H1 (cell line): ENCODE results near the gene MAPRE3. TPM values are rescaled to one million over a fixed set of nuclear protein-coding genes. Genes with fewer than 3 reads are reported as not detected.

Experiments used
- CTCF ChIA-PET: fragments of 300-600 bp; sonication (Branson Sonifier 250); formaldehyde crosslinking; loops from one replicate; lab custom pipeline; 2021; ENCODE audit not compliant: partially characterized antibody; lab: Charles Lee
- POLR2A ChIA-PET: fragments of 300-600 bp; sonication (Branson Sonifier 250); formaldehyde crosslinking; loops from one replicate; lab custom pipeline; 2021; ENCODE audit warnings: inconsistent platforms; ENCODE audit not compliant: partially characterized antibody; lab: Charles Lee
- DNase-seq, 2 experiments: peaks; one replicate each; pipeline versions ENCODE4 v3.0.0 to v3.0.0-alpha.2; 2010 to 2022; ENCODE audit warnings: low spot score in 2 of 2, low read depth in 1 of 2, mixed read lengths in 1 of 2
- FAIRE-seq: peaks from 2 replicates; lab custom pipeline; 2011; peaks lifted over from hg19 to GRCh38; lab: Jason Lieb, UNC
- H2AFZ ChIP-seq: 2 replicates; pipeline ENCODE4 v1.8.1; 2012; ENCODE audit warnings: low read length, inconsistent platforms
- H2AK5ac ChIP-seq: 2 replicates; pipeline ENCODE4 v1.6.1; 2013; ENCODE audit warnings: low read depth, low read length
- H2BK120ac ChIP-seq: replicated peaks from 2 replicates; pipeline ENCODE3; 2013; ENCODE audit warnings: low read depth, low read length, inconsistent platforms
- H2BK12ac ChIP-seq: 2 replicates; pipeline ENCODE4 v1.6.1; 2013; ENCODE audit warnings: low read depth, low read length
- H2BK15ac ChIP-seq: 2 replicates; pipeline ENCODE4 v1.6.1; 2013; ENCODE audit warnings: low read length
- H2BK20ac ChIP-seq: 2 replicates; pipeline ENCODE4 v1.6.1; 2013; ENCODE audit warnings: low read length
- H2BK5ac ChIP-seq: 2 replicates; pipeline ENCODE4 v1.6.1; 2013; ENCODE audit warnings: low read depth, low read length
- H3K14ac ChIP-seq: 2 replicates; pipeline ENCODE4 v1.6.1; 2013; ENCODE audit warnings: inconsistent platforms; ENCODE audit not compliant: insufficient read length
- H3K18ac ChIP-seq: 2 replicates; pipeline ENCODE4 v1.6.1; 2013; ENCODE audit warnings: low read length; ENCODE audit errors: extremely low read depth
- H3K23ac ChIP-seq: 2 replicates; pipeline ENCODE4 v1.6.1; 2013; ENCODE audit warnings: inconsistent platforms; ENCODE audit not compliant: insufficient read length
- H3K23me2 ChIP-seq: 2 replicates; pipeline ENCODE4 v1.6.1; 2013; ENCODE audit warnings: low read depth, low read length
- H3K27ac ChIP-seq: 2 replicates; pipeline ENCODE4 v1.6.1; 2011; ENCODE audit warnings: low read depth, low read length, inconsistent platforms
- H3K27me3 ChIP-seq, 4 experiments: replicated peaks in 1 of 4; 1 replicate in 1 of 4; 2 replicates in 3 of 4; pipeline versions ENCODE4 v1.6.1 to v1.8.1; 2011 to 2013; ENCODE audit warnings: low read length in 3 of 4, mild to moderate bottlenecking in 3 of 4, inconsistent platforms in 2 of 4, mixed read lengths in 2 of 4, moderate library complexity in 1 of 4; ENCODE audit not compliant: control insufficient read depth in 3 of 4, insufficient read depth in 3 of 4; ENCODE audit errors: extremely low read depth in 1 of 4
- H3K36me3 ChIP-seq, 4 experiments: 2 replicates each; pipeline versions ENCODE4 v1.6.1 to v1.8.1; 2011 to 2013; ENCODE audit warnings: mild to moderate bottlenecking in 4 of 4, low read length in 3 of 4, moderate library complexity in 2 of 4, control low read depth in 1 of 4, inconsistent platforms in 1 of 4; ENCODE audit not compliant: insufficient read depth in 4 of 4, control insufficient read depth in 2 of 4
- H3K4ac ChIP-seq: replicated peaks from 2 replicates; pipeline ENCODE3; 2013; ENCODE audit warnings: low read length, low read depth, mixed read lengths, inconsistent platforms; ENCODE audit not compliant: insufficient read length
- H3K4me1 ChIP-seq, 4 experiments: replicated peaks in 1 of 4; 1 replicate in 1 of 4; 2 replicates in 3 of 4; pipeline versions ENCODE4 v1.6.1 to v1.8.1; 2011 to 2013; ENCODE audit warnings: low read length in 3 of 4, inconsistent platforms in 2 of 4, mixed read lengths in 1 of 4; ENCODE audit not compliant: insufficient read depth in 4 of 4, control insufficient read depth in 3 of 4
- H3K4me2 ChIP-seq, 2 experiments: 2 replicates each; pipeline versions ENCODE4 v1.6.1 to v1.8.1; 2011 to 2013; ENCODE audit warnings: low read depth in 2 of 2, low read length in 2 of 2, control low read depth in 1 of 2, inconsistent platforms in 1 of 2, mild to moderate bottlenecking in 1 of 2; ENCODE audit not compliant: insufficient read depth in 1 of 2
- H3K4me3 ChIP-seq, 4 experiments: fragments of 200-600, 300-600 bp in 1 of 4; sonication (generic), shearing (Covaris generic), sonication (Bioruptor Twin) in 1 of 4; 2 replicates each; pipeline versions ENCODE4 v1.5.1 to v1.8.1; 2011 to 2016; ENCODE audit warnings: low read length in 4 of 4, low read depth in 3 of 4, control low read depth in 2 of 4, inconsistent platforms in 2 of 4, mild to moderate bottlenecking in 2 of 4, mixed read lengths in 1 of 4, moderate library complexity in 1 of 4; ENCODE audit not compliant: insufficient read depth in 2 of 4; ENCODE audit errors: extremely low read depth in 1 of 4
- H3K56ac ChIP-seq: replicated peaks from 2 replicates; pipeline ENCODE3; 2013; ENCODE audit warnings: low read depth, mild to moderate bottlenecking, mixed read lengths, low read length, inconsistent platforms; ENCODE audit not compliant: insufficient read length
- H3K79me1 ChIP-seq: 2 replicates; pipeline ENCODE4 v1.6.1; 2013; ENCODE audit warnings: low read depth, low read length, control low read depth
- H3K79me2 ChIP-seq, 2 experiments: 2 replicates each; pipeline versions ENCODE4 v1.6.1 to v1.8.1; 2012 to 2013; ENCODE audit warnings: low read length in 2 of 2, mild to moderate bottlenecking in 2 of 2, inconsistent platforms in 1 of 2; ENCODE audit not compliant: insufficient read depth in 2 of 2, control insufficient read depth in 1 of 2
- H3K9ac ChIP-seq, 4 experiments: replicated peaks in 1 of 4; 1 replicate in 1 of 4; 2 replicates in 3 of 4; pipeline versions ENCODE4 v1.6.1 to v1.8.1; 2011 to 2013; ENCODE audit warnings: low read depth in 3 of 4, low read length in 3 of 4, control low read depth in 2 of 4, mild to moderate bottlenecking in 2 of 4, moderate library complexity in 2 of 4, inconsistent platforms in 1 of 4; ENCODE audit errors: extremely low read depth in 1 of 4
- H3K9me3 ChIP-seq, 2 experiments: 2 replicates each; pipeline versions ENCODE4 v1.6.1 to v1.8.1; 2012 to 2013; ENCODE audit warnings: mild to moderate bottlenecking in 2 of 2, moderate library complexity in 2 of 2, control low read depth in 1 of 2, inconsistent platforms in 1 of 2, low read depth in 1 of 2, low read length in 1 of 2, mixed read lengths in 1 of 2; ENCODE audit not compliant: insufficient read depth in 2 of 2
- H4K20me1 ChIP-seq, 2 experiments: replicated peaks in 1 of 2; 2 replicates each; pipeline versions ENCODE3 to v1.8.1; 2011 to 2013; ENCODE audit warnings: inconsistent platforms in 2 of 2, low read length in 2 of 2, mild to moderate bottlenecking in 1 of 2; ENCODE audit not compliant: insufficient read depth in 2 of 2, control insufficient read depth in 1 of 2
- H4K5ac ChIP-seq: 2 replicates; pipeline ENCODE4 v1.6.1; 2013; ENCODE audit warnings: low read length, low read depth, mixed read lengths, inconsistent platforms; ENCODE audit not compliant: insufficient read length
- H4K8ac ChIP-seq: 2 replicates; pipeline ENCODE4 v1.8.0; 2013; ENCODE audit warnings: mild to moderate bottlenecking, moderate library complexity, low read length, inconsistent platforms; ENCODE audit not compliant: insufficient read depth; ENCODE audit errors: extremely low read depth
- H4K91ac ChIP-seq: replicated peaks from 2 replicates; pipeline ENCODE3; 2013; ENCODE audit warnings: low read length, mixed read lengths, inconsistent platforms; ENCODE audit not compliant: insufficient read length
- BACH1 ChIP-seq: IDR thresholded peaks from 2 replicates; pipeline ENCODE4 v1.6.1; 2012; ENCODE audit warnings: low read length, improper control_type of control experiment
- CTCF ChIP-seq, 3 experiments: IDR thresholded peaks; 1 replicate in 2 of 3; 2 replicates in 1 of 3; pipeline versions ENCODE4 v1.5.1 to v1.6.1; 2011; ENCODE audit warnings: low read length in 3 of 3, mild to moderate bottlenecking in 3 of 3, inconsistent platforms in 2 of 3, low read depth in 1 of 3, moderate library complexity in 1 of 3; ENCODE audit not compliant: insufficient read depth in 1 of 3; ENCODE audit errors: control extremely low read depth in 1 of 3
- HDAC6 ChIP-seq: IDR thresholded peaks from one replicate; pipeline ENCODE4 v1.7.1; 2012; ENCODE audit warnings: low read depth, mild to moderate bottlenecking, inconsistent platforms, low read length, moderate library complexity
- MAX ChIP-seq: IDR thresholded peaks from 2 replicates; pipeline ENCODE4 v1.6.1; 2012; ENCODE audit warnings: inconsistent platforms
- NANOG ChIP-seq: IDR thresholded peaks from 2 replicates; pipeline ENCODE4 v1.6.1; 2011; ENCODE audit warnings: low read length, low read depth, mild to moderate bottlenecking, inconsistent platforms; ENCODE audit not compliant: insufficient read depth, poor library complexity, severe bottlenecking
- POLR2AphosphoS5 ChIP-seq: IDR thresholded peaks from 2 replicates; pipeline ENCODE4 v1.6.1; 2011; ENCODE audit warnings: low read depth, low read length
- RNF2 ChIP-seq: fragments of 200-900, 300-1000 bp; sonication (generic); IDR thresholded peaks from 2 replicates; pipeline ENCODE4 v1.7.1; 2016; ENCODE audit warnings: borderline replicate concordance, low read depth, mild to moderate bottlenecking, antibody characterized with exemption, low read length; ENCODE audit not compliant: poor library complexity, severe bottlenecking; ENCODE audit errors: missing control alignments
- YY1 ChIP-seq: IDR thresholded peaks from 2 replicates; pipeline ENCODE4 v1.6.1; 2011; ENCODE audit warnings: low read depth, mild to moderate bottlenecking, low read length
- WGBS, 2 experiments: shearing (Covaris generic) in 1 of 2; methylation state at CpG; one replicate each; pipeline versions ENCODE4 v1.1.6 to v1.1.7; 2013 to 2015; ENCODE audit warnings: low lambda C conversion rate in 2 of 2, mixed read lengths in 2 of 2, inconsistent platforms in 1 of 2, low coverage in 1 of 2, missing lambda C conversion rate in 1 of 2; ENCODE audit not compliant: insufficient replicate concordance in 2 of 2, insufficient coverage in 1 of 2, insufficient read length in 1 of 2; ENCODE audit errors: extremely low coverage in 1 of 2, missing lambda C conversion rate in 1 of 2; 5-methylcytosine and 5-hydroxymethylcytosine counted together
- polyA plus RNA-seq, 7 experiments: library from polyadenylated mRNA; depleted of rRNA in 3 of 7; stranded (reverse) in 5 of 7; unstranded in 2 of 7; fragments of >200 nt in 5 of 7; fragments of 200-250 nt in 2 of 7; gene quantifications; 1 replicate in 5 of 7; 2 replicates in 1 of 7; 4 replicates in 1 of 7; pipeline versions ENCODE4 v1.2.1 to v1.2.3, GENCODE V29; 2011 to 2013; ENCODE audit warnings: missing spikeins in 2 of 7, mixed read lengths in 2 of 7
- total RNA-seq: library from RNA; stranded (reverse); fragmentation: NEBNext Ultra II Directional; extraction: Animal tissue kit (Norgen Biotek cat#: 25700); gene quantifications from 2 replicates; pipeline ENCODE4 v1.2.1, GENCODE V29; 2021

MAPRE3 gene
- total and polyA plus RNA-seq, 2 of the 8 experiments (the other 6 are each of a cell fraction or from before 2014, with no cell fraction given) = 4.9 to 6.6 TPM

GRCh38 chr2:26971911-26972786 lies 1.7 kb downstream of the MAPRE3 start:
- Histone ChIP-seq H3K18ac (no peak overlapping the region), H3K79me1 (no peaks in the 10 kb centered on the region), H3K36me3 (no peaks in the 10 kb centered on the region), H4K5ac (no peak overlapping the region), H3K56ac (no peak overlapping the region), H2BK120ac (no peak overlapping the region), H2AFZ (no peak overlapping the region), H3K79me2 (no peaks in the 10 kb centered on the region), H4K91ac (no peak overlapping the region), H2BK5ac (no peak overlapping the region), H3K23ac (no peak overlapping the region), H3K14ac (no peak overlapping the region), H4K8ac (no peak overlapping the region), H2AK5ac (no peak overlapping the region; the same call in 1 of the 2 replicates), H3K9ac (no peak overlapping the region), H2BK12ac (no peak overlapping the region), H3K4me2 (peak overlapping the region; percentile 81 to 89; a peak in 2 of 4 replicates), H3K4me3 (peak overlapping the region in 1 of 4 experiments; percentile 95; a peak in 3 of 8 replicates), H4K20me1 (no peaks in the 10 kb centered on the region), H3K4ac (no peak overlapping the region), H3K9me3 (no peaks in the 10 kb centered on the region), H3K27ac (no peak overlapping the region), H3K4me1 (peaks cover 0 to 11% (median 4%) of the 10 kb centered on the region in 4 experiments; a peak in 6 of 7 replicates), H2BK15ac (no peak overlapping the region), H3K27me3 (peaks cover 0 to 16% (median 3%) of the 10 kb centered on the region in 4 experiments; a peak in 4 of 7 replicates), H3K23me2 (peaks cover 7% of the 10 kb centered on the region), H2BK20ac (no peak overlapping the region)
- FAIRE-seq (no peak), DNase-seq (no peak)
- CTCF ChIA-PET = interaction anchor here (0.7 to 3.6 kb wide), 15 partner anchors 10 to 154 kb away, joined by 3 to 34 read pairs (median 4); no protein-coding TSS in a partner anchor
- POLR2A ChIA-PET = interaction anchor here (0.7 to 1.7 kb wide), 13 partner anchors 8 to 79 kb away, joined by 3 to 9 read pairs (median 4); no protein-coding TSS in a partner anchor
- WGBS, 2 experiments = 85% methylated on average over 9 of the region's 9 CpGs; no CpG with 5 or more reads in 1 of the 2 experiments
- TF ChIP-seq YY1 (no peak), BACH1 (no peak), HDAC6 (no peak), POLR2AphosphoS5 (no peak), NANOG (no peak), RNF2 (no peak), MAX (no peak), CTCF (IDR thresholded peaks at IDR 0.05; ENCODE audit: control extremely low read depth in 1 of 3, insufficient read depth in 1 of 3, low read depth in 1 of 3, low read length in 3 of 3) (no peak)
